ENCODE data around the gene RANBP9.

Gene RANBP9

DNA sequence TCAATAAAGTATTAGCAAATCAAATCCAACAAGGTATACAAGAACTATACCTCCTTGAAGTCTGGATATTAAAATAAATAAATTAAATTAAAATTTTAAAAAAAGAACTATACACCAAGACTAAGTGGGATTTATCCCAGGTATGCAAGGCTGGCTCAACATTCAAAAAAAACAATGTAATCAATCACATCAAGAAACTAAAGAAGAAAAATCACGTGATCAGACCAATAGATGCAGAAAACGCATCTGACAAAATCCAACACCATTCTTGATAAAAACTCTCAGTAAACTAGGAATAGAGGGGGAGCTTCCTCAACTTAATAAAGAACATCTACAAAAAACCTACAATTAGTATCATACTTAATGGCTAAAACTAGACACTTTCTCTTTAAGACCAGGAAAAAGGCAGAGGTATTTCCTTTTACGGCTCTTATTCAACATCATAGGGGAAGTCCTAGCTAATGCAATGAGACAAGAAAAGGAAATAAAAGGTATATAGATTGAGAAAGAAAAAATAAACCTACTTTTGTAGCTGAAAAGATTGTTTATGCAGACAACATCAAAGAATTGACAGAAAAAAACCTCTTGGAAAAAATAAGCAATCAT is 35.0 kb downstream of the RANBP9 start:
- DNase-seq: no peak

DNA sequence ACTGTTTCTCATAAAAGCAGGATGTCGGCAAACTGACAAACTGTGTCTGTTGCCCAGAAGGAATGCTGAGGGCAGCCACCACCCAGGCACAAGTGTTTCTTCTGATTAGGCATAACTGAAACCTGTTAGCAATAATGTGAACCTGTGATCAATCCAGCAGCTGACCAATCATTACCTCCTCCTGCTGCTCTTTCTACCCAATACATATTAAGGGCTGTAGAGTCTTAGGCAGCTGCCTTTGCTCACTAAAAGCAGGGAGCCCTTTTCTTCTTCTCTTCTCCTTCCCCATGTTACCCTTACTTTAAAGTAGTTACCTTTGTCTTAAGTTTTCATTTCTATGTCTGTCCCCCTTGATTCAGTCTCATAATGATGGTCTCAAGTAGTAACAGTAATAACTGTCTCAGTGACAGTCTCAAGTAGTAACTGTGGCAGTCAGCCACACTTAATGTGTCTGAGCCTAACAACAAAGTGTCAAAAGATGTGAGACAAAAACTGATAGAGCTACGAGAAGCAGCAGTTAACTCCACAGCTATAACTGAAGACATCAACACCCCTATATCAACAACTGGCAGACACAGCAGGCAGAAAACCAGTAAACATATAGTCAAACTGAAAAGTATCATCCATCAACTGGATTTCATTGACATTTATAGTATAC is 37.0 kb downstream of the RANBP9 start:
- no peak for DNase-seq

DNA sequence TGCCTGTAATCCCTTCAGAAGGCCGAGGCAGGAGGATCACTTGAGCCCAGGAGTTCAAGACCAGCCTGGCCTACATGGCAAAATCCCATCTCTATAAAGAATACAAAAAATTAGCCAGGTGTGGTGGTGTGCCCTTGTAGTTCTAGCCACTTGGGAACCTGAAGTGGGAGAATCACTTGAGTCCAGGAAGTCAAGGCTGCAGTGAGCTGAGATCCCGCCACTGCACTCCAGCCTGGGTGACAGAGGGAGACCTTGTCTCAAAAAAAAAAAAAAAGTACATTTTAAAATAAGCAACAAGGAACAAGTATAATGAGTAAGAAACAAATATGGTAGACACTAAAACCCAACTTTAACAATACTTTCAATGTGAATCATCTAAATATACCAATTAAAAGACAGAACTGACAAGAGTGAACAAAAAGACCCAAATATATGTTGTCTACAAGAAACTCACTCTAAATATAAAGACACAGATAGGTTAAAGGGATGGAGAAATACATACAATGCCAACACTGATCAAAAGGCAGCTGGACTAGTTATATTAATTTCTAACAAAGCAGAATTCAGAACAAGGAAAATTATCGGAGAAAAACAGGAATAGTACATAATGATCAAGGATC is 37.7 kb downstream of the RANBP9 start:
- DNase-seq: no peak

DNA sequence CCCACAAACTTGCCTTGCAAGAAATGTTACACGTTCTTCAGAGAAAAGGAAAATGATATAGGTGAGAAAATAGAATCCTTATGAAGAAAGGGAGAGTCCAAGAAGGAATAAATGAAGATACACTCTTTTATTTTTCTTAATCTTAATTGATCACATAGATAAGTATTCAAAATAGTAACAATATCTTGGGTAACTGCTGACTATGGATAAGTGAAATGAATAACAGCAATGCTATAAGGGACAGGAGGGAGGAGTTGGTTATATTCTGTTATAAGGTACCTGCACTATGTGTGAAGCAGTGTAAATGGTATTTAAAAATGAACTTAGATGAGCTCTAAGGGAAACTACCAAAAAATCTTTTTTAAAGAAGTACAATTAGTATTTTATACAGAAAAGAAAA is 38.3 kb downstream of the RANBP9 start:
- DNase-seq: no peak

DNA sequence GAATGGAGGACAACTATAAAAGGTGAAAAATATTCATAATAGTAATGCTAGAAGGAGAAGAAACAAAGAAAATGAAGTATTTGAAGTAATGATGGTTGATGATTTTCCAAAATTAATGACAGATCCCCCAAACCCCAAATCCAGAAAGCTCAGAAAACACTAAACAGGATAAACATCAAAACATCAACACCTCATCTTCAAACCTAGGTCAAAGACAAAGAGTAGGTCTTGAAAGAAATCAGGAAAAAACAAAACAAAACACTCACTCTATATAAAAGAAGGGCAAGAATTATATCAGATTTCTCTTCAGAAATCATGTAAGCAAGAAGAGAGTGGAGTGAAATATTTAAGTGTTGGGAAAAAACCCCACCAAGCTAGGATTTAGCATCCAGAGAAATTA is 38.7 kb downstream of the RANBP9 start:
- no peak for DNase-seq

DNA sequence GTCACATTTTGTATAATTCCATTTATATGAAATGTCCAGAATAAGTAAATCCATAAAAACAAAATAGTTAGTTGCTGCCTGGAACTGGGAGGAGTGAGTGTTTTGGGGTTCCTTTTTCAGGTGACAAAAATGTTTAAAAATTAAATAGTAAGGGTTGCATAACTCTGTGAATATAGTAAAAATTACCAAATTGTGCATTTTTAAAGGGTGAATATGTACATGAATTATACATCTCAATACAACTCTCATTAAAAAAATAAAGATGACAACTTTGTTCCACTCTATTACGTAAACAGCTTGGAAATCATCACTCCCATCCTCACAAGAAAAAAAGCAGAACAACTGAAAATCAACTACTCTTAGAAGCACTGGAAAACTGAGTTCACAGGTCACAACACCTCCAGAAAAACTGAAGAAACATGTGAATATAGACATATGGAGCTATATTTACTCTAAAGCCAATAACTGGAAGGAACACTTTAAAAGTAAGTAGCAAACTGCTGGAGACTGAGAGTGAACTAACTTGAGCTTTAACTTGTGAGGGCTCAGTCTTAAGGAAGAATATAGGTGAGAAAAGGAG is 40.0 kb downstream of the RANBP9 start:
- DNase-seq: no peak

DNA sequence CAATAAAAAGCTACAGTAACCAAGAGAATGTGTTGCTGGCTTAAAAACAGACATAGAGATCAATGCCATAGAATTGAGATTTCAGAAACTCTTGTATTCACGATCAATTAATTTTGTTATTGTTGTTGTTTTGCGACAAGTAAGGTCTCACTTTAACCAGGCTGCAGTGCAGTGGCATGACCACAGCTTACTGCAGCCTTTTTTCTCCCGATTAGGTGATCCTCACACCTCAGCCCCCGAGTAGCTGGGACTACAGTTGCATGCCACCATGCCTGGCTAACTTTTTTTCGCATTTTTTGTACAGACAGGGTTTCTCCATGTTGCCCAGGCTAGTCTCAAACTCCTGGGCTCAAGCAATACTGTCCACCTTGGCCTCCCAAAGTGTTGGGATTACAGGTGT is 42.2 kb downstream of the RANBP9 start:
- DNase-seq: no peak

DNA sequence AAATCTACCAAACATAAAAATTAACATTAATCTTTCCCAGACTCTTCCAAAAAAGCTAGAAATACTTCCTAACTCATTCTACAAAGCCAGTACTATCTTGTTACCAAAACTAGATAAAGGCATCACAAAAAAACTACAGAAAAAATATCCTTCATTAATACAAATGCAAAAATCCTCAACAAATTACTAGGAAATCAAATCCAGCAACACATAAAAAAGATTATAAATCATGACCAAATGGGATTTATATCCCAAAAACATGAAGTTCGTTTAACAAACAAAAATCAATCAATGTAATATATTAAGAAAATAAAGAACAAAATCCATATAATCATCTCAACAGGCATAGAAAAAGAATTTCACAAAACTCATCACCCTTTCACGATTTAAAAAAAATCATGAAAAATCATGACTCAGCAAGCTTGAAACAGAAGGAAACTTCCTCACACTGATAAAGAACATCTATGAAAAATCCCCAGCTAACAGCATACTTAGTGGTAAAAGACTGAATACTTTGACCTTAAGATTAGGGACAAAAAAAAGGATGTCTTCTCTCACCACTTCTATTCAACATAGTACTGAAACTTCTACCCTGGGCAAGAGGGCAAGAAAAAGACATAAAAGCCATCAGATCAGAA is 43.2 kb downstream of the RANBP9 start:
- peak in 1 of 2 experiments; percentile 21 for DNase-seq

DNA sequence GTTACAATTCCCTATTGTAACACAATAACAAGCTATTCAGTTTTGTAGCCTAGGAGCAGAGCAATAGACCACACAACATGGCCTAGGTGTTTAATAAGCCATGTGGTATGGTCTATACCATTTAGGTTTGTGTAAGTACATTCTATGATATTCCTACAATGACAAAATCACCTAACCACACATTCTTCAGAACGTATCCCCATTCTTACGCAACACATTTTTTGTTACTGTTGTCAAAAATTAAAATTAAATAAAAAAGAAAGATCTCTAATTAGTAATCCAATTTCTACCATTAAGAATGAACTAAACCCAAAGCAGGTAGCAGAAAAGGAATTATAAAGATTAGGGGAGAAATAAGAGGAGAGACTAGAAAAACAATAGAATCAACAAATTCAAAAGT is 44.0 kb downstream of the RANBP9 start:
- no peak for DNase-seq

DNA sequence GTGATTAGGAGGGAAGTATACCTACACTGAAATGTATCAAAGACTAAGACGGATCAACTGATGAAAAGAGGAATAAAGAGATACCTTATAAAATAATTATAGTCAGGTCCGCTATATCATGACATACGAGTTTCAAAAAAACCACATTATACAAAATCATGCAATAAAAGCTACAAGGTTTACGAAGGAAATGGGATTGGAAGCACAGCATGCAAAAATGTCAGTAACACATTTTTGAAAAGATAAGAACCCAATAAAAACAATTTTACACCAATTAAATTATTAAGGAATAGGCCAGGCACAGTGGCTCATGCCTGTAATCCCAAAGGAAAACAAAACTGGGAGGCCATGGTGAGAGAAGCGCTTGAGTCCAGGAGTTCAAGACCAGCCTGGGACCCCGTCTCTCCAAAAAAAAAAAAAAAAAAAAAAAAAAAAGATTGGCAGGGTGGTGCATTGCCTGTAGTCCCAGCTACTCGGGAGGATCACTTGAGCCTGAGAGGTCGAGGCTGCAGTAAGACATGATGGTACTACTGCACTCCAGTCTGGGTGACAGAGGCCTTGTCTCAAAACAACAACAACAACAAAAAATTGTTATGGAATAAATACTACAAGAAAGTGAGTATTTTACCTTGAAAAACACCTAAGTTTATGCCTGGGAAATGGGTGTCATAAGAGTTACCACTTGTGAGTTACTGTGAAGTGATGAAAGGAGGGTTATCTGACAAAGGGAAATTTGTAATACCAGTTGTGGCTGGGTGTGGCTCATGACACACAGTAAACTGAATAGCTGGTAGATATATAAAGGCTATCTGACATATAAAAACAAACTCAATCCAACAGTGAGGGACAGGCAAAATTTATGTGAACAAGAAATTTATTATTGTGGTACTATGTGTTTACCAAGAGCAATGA is 45.2 kb downstream of the RANBP9 start:
- no peak for DNase-seq

DNA sequence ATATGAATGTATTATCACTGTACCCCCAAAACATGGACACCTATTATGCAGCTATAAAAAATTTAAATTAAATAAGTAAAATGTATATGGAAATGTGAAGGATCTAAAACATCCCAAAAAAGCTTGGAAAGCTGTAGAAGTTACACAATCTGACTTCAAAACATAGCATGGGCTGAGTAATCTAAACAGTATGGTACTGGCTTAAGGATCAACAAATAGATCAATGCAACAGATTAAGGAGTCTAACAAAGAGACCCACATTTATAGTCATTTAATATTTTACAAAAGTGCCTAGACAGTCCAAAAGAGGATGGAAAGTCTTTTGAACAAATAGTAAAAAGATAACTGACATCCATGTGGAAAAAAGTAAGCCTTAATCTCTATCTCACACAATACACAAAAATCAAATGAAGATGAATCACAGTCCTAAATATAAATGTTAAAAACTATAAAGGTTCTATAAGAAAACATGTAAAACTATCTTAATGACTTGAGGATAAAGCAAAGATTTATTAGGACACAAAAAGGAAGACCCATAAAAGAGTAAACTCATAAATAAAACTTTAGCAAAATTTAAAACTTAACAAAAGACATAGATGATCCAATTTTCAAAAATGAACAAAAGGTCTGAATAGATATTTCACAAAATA is 46.8 kb downstream of the RANBP9 start:
- DNase-seq: no peak

DNA sequence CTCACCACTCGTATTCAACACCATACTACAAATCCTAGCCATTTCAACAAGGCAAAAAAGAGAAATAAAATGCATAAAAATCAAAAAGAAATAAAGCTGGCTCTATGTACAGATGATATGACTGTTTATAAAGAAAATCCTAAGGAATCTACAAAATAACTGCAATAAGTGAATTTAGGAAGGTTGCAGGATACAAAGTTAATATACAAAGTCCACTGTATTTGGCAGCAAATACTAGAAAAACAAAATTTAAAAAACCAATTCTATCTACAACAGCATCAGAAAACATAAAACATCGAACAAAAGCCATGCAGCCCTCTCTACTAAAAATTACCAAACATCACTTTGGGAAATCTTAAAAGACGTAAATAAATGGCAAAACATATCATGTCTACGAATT is 47.6 kb downstream of the RANBP9 start:
- DNase-seq: no peak

DNA sequence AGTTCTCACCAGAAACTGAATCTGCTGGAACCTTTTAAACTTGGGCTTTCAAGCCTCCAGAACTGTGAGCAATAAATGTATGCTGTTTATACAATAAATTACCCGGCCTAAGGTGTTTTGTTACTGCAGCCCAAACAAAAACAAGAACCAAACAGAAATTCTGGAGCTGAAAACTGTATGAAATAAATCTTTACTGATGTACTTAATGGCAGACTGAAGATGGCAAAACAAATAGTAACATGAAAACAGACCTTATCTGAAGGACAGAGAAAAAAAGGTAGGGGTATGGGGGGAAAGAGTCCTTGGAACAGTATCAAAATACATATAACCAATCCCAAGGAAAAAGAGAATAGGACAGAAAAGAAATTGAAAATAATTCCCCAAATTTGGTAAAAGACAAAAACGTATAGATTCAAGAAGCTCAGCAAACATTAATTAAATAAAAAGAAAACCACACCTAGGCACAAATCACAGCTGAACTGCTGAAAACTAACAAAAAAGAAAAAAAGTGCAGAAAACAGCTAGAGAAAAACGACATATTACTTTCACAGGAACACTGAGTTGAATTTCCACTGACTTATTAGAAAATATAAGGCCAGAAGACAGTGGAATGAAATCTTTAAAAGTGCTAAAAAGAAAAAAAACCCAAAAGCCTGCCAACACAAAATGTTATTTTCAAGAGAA is 48.8 kb downstream of the RANBP9 start:
- DNase-seq: no peak

DNA sequence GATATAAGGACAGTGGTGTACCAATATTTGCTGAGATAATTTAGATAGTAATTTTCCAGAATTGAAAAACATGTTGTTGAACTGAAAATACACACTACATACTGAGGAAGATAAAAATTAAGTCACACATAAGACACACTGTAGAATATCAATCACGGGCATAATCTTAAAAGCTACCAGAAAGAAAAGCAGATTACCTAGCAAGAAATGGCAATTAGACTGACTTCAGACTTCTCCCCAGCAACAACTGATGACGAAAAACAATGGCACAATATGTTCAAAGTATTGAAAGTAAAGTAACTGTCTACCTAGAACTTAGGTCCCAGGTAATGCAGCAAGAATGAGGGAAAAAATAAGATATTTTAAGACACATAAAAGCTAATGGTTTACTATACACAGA is 50.0 kb downstream of the RANBP9 start:
- DNase-seq: no peak

DNA sequence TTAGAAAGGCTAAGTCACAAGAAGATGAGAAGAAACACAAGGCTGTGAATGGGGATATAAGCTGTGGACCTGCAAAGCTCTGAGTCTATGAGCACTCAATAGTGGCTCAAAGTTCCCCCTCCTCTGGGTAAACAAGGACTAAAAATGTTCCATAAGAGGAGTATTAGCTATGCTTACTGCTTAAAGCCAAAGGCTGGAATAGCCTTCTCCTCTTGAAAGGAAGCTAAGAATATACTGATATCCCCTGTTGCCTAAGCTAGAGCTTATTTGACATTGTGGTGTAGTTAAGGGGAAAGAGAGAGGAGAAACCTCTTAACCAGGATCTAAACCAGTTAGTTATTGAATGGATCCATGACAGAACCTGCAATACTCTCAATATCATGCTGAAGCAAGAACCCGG is 50.7 kb downstream of the RANBP9 start:
- DNase-seq: no peak

DNA sequence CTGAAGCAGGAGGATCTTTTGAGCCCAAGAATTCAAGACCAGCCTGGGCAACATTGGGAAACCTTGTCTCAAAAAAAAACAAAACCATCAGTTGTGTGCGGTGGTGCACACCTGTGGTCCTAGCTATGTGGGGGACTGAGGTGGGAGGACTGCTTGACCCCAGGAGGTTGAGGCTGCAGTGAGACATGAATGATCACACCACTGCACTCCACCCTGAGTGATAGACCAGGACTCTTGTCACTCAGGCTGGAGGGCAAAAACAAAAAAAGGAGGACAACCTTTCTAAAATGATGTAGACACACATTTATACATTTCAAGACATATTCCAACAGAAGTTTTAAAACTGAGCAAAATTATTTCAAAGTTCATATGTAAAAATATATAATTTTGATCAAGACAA is 51.4 kb downstream of the RANBP9 start:
- no peak for DNase-seq

DNA sequence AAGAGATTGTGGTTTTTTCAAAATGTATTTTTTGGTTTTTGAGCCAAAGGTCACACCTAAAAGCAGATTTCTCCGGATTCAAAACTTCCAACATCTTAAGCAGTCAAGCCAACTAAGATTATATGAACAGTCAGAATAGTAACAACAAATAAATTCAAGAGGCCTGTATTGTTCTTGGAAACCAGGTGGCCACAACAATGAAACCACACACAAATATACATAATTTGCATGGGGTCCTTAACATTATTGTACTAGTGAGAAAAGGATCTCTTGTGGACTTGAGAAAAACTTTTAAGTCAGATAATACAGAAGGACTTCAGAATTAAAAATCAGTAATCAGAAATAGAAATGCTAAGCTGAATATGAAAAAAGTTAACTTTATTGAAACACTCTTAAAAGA is 55.9 kb downstream of the RANBP9 start:
- no peak for DNase-seq

DNA sequence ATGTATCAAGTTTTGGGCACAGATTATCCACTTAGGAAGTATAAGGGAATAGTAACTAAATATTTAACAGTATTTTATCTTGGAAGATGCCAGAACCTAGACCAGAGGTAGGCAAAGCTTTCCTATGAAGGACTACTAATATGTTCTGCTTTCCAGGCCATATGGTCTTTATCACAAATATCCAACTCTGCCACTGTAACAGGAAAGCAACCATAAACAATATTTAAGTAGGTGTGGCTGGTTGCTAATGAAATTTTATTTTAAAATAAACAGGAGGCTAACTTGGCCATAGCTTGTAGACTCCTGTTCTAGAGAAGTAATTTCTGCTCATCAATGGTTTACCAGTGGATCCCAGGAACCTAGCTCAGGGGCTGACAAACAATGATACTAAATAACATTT is 57.1 kb downstream of the RANBP9 start:
- no peak for DNase-seq

DNA sequence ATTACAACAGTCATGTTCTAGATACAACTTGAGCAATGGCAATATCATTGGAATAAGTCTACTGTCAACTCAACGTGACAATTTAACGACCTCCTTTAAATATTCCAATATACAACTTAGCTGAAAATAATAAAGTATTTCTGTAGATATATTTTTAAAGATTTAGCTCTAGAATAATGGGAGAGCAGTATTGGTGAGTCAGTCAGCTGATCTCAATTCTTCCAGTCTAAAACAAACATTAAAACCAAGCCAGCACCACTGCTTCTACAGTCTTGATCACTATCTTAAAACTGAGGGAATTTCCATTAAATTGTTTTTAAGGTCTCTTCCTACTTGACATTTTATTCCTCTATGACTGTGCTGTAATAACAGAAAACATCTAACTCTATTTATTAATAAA is 58.3 kb downstream of the RANBP9 start:
- DNase-seq: no peak

DNA sequence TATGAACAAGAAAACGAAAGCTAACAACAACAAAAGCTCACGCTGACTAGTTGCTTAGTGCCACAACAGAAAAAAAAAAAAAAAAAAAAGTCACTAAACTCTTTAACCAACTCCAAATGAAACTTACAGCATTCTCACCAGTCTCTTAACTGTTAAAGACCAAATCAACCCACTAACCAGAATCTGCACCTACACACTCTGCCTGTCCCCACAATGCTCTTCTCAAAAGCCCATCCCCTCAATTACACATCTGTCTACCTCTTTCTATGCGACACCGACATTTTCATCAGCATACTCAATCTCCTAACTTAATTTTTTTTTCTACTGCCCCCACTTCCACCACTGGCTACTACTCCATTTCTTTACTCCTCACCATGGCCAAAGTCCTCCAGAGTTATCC is 62.2 kb downstream of the RANBP9 start:
- no peak for DNase-seq

DNA sequence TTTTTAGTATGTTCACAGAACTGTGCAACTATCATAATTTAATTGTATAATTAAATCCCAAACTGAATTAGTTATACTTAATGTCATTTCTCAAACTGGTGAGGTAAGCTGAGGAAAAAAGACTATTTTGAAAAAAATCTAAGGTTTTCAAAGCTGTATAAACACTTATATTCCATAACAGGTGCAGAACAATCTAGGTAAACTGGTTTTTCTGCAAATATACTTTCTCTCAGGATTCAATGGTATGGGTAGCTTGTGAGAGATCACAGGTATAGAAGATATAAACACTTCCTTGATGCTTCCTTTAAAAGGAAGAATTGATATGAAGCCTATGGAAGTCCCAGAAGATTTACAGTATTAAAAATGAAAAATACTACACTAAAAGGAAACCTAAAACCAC is 62.8 kb downstream of the RANBP9 start:
- DNase-seq: no peak

DNA sequence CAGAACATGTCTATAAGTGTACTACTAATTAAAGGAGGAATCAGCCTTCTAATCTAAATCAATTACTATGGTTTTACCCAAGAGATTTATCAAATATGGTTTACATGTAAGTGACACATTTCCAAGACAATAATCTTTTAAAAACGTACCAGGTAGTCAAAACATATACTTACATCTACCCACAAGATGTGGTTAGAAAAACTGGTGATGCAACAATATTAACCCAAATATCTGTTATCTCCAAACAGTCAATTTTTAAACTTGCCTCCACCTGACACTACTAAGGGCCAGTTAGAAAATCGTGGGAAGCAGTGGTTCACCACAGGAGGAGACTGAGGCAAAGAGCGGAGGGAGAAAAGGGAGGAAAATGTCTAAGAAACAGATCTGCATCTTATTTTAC is 68.5 kb downstream of the RANBP9 start:
- DNase-seq: no peak
